GM12865 (cell line): ENCODE measurements around the gene PAX7.

Experiments used
- DNase-seq: peaks from one replicate; pipeline ENCODE4 v3.0.0; 2010; ENCODE audit warnings: low read depth
- H3K4me3 ChIP-seq: 2 replicates; pipeline ENCODE4 v1.5.1; 2011; ENCODE audit warnings: mild to moderate bottlenecking, low read depth, low read length, control low read depth
- TF ChIP-seq, protein P1 (sequence below): IDR thresholded peaks from 2 replicates; pipeline ENCODE4 v1.5.1; 2011; ENCODE audit warnings: low read length, control low read depth, low read depth, inconsistent platforms; ENCODE audit not compliant: insufficient read depth; ENCODE audit errors: missing control alignments

The PAX7 gene

DNA sequence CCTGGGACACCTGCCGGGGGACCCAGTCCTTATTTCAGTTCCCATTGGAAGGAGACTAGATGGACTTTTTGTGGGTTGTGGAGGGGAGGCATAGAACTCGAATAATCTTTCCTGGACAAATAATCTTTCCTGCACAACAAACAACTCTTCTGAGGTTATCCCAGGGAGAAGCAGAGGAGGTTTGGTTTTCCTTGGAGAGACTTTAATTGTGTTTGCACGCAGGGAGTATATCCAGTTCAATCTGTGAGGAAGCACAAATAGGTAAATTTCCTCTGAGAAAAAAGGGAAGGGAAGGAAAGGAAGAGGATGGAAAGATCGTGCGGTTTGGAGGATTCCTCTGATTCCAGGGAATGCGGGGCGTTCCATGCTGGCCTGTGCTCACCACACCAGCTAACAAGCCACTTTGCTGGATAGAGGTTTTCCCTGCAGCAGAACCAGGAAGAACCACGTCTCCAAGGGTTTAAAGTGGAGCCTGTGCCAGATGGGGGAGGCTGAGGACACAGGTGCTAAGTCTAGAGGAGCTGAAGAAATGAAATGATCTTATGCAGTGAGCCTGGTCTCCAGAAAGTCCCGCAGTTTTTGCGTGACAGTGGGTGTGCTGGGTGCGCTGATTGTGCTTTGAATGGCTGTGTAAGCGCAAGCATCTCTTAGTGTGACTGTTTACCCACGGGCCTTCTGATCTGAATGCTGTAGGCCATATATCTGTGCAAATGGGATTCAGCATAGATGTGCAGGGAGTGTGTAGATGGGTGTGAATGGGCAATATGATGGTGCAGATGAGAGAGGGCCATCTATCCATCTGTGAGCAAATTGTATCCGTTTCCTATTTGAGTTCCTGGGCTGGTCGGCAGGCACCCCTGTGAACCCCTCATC, 7.6 kb downstream of the PAX7 start:
- DNase-seq = no peak
- TF ChIP-seq, protein P1, sequence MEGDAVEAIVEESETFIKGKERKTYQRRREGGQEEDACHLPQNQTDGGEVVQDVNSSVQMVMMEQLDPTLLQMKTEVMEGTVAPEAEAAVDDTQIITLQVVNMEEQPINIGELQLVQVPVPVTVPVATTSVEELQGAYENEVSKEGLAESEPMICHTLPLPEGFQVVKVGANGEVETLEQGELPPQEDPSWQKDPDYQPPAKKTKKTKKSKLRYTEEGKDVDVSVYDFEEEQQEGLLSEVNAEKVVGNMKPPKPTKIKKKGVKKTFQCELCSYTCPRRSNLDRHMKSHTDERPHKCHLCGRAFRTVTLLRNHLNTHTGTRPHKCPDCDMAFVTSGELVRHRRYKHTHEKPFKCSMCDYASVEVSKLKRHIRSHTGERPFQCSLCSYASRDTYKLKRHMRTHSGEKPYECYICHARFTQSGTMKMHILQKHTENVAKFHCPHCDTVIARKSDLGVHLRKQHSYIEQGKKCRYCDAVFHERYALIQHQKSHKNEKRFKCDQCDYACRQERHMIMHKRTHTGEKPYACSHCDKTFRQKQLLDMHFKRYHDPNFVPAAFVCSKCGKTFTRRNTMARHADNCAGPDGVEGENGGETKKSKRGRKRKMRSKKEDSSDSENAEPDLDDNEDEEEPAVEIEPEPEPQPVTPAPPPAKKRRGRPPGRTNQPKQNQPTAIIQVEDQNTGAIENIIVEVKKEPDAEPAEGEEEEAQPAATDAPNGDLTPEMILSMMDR = no peak
- no peak overlapping the region for H3K4me3 ChIP-seq

- no peak overlapping the region for H3K4me3 ChIP-seq
- DNase-seq = no peak
- TF ChIP-seq, protein P1 = no peak
Observed at GRCh38 chr1:18638835-18639364, 8.3 kb downstream of the PAX7 start.

- H3K4me3 ChIP-seq = no peak overlapping the region
- TF ChIP-seq, protein P1 = no peak
Observed at GRCh38 chr1:18639368-18640055, 8.9 kb downstream of the PAX7 start.

GRCh38 chr1:18640228-18641004, 9.8 kb downstream of the PAX7 start:
- TF ChIP-seq, protein P1 = no peak

More at GRCh38 chr1:18639368-18640055, 8.9 kb downstream of the PAX7 start:
- no peak for DNase-seq

DNA sequence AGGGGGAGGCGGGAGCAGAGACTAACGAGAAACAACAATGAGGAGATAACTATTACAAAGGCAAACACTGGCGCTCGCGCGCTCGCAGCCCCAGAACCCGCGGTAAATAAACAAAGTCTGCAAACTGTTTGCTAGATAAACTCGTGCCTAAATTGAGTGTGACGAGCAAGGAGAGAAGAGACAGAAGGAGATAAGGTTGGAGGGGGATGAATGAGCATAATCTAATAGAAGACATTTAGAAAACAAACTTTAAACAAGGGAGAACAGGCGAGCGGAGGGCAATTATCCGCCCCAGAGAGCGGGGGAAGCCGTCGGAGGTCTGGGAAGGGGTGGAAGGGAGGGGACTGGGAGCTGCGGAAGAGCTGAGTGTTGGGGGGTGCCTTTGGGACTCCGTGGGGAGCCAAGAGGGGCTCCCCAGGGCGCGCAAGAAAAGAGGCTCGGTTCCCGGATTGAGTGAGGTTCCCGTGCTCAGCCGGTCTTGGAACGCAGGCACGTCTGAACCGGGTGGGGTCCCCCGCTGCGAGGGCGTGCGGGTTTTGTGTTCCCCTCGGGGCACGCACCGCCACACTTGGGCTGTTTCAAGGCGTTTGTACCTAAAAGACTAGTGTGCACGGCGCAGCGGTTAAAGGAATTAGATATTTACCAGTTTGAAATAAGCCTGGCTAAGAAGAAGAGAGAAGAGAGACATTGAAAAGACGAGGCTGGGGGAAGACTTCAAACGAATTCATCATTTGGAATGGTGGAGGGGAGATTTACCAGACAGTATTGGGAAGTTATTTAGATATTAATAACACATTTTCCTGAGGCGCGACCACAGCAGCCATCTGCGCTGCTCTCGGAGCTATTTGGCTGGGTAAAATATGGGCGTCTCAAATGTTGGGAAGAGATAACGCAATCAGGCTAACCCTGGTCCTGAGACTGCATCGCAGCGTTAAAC, 10.6 kb downstream of the PAX7 start:
- DNase-seq = no peak
- TF ChIP-seq, protein P1 = no peak
- H3K4me3 ChIP-seq = no peak overlapping the region

More at GRCh38 chr1:18640228-18641004, 9.8 kb downstream of the PAX7 start:
- no peak for DNase-seq
- H3K4me3 ChIP-seq = no peak overlapping the region
